DMS53 treated with DMSO at 0.1 percent for 48 hours (cell line): ENCODE measurements around the gene TOGARAM1.

Experiments used
- DNase-seq: peaks from one replicate; lab custom pipeline; 2025; ENCODE audit not compliant: unreplicated experiment; lab: John Stamatoyannopoulos, UW

TOGARAM1 gene

GRCh38 chr14:44961554-44962333 is at the start of gene TOGARAM1, which contains the start of gene KLHL28:
Gene TOGARAM1 (plus strand): TSS chr14:44962190. CDS start chr14:44962422, 232 bp downstream.
Gene KLHL28 (minus strand): TSS chr14:44961947. CDS start chr14:44945928, 16,019 bp downstream.
- peak; percentile 94 for DNase-seq

- no peak for DNase-seq
These were observed 47.1 kb upstream of the TOGARAM1 start for GRCh38 chr14:44914849-44915248.

GRCh38 chr14:44928793-44929192 is 33.2 kb upstream of the TOGARAM1 start:
- DNase-seq = no peak

- DNase-seq = no peak
These were observed 26.8 kb upstream of the TOGARAM1 start for GRCh38 chr14:44935155-44935554.

- DNase-seq = no peak
These were observed 24.4 kb upstream of the TOGARAM1 start for GRCh38 chr14:44937547-44937946.

GRCh38 chr14:44940211-44940610 is 21.8 kb upstream of the TOGARAM1 start:
- no peak for DNase-seq

- no peak for DNase-seq
These were observed 21.0 kb upstream of the TOGARAM1 start for GRCh38 chr14:44940944-44941343.

GRCh38 chr14:44941591-44941990 is 20.4 kb upstream of the TOGARAM1 start:
- no peak for DNase-seq

GRCh38 chr14:44942436-44942835 is 19.6 kb upstream of the TOGARAM1 start:
- DNase-seq = no peak

- DNase-seq = no peak
These were observed 17.9 kb upstream of the TOGARAM1 start for GRCh38 chr14:44944107-44944506.

GRCh38 chr14:44945264-44945663 is 16.7 kb upstream of the TOGARAM1 start:
- no peak for DNase-seq

- no peak for DNase-seq
These were observed 10.9 kb upstream of the TOGARAM1 start for GRCh38 chr14:44951051-44951450.

GRCh38 chr14:44952391-44953110 is 9.4 kb upstream of the TOGARAM1 start:
- no peak for DNase-seq

GRCh38 chr14:44954750-44955149 is 7.2 kb upstream of the TOGARAM1 start:
- DNase-seq = no peak

GRCh38 chr14:44955528-44955927 is 6.5 kb upstream of the TOGARAM1 start:
- no peak for DNase-seq

- no peak for DNase-seq
These were observed 5.1 kb upstream of the TOGARAM1 start for GRCh38 chr14:44956866-44957265.

- DNase-seq = no peak
These were observed 2.5 kb upstream of the TOGARAM1 start for GRCh38 chr14:44959538-44959937.

GRCh38 chr14:44960146-44960545 is 1.8 kb upstream of the TOGARAM1 start:
- no peak for DNase-seq

GRCh38 chr14:44960646-44961045 is 1.3 kb upstream of the TOGARAM1 start:
- no peak for DNase-seq

GRCh38 chr14:44961151-44961553 is 838 bp upstream of the TOGARAM1 start:
- DNase-seq = peak; percentile 29

- peak; percentile 43 for DNase-seq
These were observed 499 bp downstream of the TOGARAM1 start for GRCh38 chr14:44962334-44963043.
